ENCODE measurements around the gene DHRS7B.

DNA sequence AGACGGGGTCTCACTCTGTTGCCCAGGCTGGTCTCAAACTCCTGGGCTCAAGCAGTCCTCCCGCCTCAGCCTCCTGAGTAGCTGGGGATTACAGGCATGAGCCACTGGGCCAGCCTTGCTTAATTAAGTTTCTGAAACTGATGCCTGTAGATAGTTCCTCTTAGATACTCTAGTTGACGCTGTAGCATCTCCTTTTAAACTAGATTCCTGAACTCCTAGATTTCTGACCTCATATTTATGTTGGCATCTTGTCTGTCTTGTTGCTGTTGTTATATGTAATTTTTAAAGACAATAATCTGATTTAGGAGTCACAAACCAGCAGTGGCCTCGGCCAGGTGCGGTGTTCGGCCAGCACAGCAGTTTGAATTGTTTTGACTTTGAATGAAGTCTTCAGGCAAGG lies 37.5 kb downstream of the DHRS7B start:
- TF ChIP-seq, protein P1, sequence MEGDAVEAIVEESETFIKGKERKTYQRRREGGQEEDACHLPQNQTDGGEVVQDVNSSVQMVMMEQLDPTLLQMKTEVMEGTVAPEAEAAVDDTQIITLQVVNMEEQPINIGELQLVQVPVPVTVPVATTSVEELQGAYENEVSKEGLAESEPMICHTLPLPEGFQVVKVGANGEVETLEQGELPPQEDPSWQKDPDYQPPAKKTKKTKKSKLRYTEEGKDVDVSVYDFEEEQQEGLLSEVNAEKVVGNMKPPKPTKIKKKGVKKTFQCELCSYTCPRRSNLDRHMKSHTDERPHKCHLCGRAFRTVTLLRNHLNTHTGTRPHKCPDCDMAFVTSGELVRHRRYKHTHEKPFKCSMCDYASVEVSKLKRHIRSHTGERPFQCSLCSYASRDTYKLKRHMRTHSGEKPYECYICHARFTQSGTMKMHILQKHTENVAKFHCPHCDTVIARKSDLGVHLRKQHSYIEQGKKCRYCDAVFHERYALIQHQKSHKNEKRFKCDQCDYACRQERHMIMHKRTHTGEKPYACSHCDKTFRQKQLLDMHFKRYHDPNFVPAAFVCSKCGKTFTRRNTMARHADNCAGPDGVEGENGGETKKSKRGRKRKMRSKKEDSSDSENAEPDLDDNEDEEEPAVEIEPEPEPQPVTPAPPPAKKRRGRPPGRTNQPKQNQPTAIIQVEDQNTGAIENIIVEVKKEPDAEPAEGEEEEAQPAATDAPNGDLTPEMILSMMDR (IDR thresholded peaks at IDR 0.05) = no peak
- TF ChIP-seq EZH2phosphoT487 (IDR thresholded peaks at IDR 0.05; ENCODE audit: borderline replicate concordance, low read depth) (no peak), SMC3 (IDR thresholded peaks at IDR 0.05; ENCODE audit: low read depth, low read length) (no peak), POLR2AphosphoS5 (IDR thresholded peaks at IDR 0.05; ENCODE audit: low read depth, low read length) (no peak)

Data from SK-N-SH (cell line).